Amniotic stem cell (primary cell): ENCODE data around the gene NIM1K.
"Not testable (repeated sequence)": the region's sequence is repeated elsewhere in the genome, so short reads cannot be mapped to it uniquely, and the experiment has no call there.

Experiments
- DNase-seq: peaks from one replicate; lab custom pipeline; 2025; lab: John Stamatoyannopoulos, UW

NIM1K gene

DNA sequence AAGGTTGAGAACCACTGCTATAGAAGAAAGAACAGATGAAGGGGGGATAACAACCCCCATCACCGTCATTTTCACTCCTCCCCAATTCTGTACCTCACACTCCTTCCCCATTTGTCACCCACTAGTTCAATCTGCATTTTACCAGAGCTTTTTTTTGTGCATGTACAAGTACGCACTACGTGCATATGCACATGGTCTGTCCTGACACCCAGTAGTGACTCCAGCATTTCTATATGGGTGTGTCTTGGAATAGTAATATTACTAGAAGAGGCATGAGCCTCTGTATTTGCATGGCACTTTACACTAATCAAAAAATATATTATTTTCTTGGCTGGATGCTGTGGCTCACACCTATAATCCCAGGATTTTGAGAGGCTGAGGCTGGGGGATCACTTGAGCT is 38.7 kb downstream of the NIM1K start:
- DNase-seq = no peak

DNA sequence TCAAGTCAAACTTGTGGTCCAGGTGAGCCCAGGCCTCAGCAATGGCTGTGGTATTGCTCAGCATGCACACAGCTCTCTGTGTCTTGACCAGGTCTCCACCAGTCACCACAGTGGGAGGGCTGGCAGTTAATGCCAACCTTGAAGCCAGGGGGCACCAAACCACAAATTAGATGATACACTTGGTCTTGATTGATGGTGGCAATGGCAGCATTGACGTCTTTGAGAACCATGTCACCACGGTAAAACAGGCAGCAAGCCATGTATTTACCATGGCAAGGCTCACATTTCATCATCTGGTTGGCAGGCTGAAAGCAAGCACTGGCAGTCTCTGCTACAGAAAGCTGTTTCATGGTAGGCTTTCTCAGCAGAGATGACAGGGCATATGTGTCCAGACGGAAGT is 40.0 kb downstream of the NIM1K start:
- DNase-seq = no peak

DNA sequence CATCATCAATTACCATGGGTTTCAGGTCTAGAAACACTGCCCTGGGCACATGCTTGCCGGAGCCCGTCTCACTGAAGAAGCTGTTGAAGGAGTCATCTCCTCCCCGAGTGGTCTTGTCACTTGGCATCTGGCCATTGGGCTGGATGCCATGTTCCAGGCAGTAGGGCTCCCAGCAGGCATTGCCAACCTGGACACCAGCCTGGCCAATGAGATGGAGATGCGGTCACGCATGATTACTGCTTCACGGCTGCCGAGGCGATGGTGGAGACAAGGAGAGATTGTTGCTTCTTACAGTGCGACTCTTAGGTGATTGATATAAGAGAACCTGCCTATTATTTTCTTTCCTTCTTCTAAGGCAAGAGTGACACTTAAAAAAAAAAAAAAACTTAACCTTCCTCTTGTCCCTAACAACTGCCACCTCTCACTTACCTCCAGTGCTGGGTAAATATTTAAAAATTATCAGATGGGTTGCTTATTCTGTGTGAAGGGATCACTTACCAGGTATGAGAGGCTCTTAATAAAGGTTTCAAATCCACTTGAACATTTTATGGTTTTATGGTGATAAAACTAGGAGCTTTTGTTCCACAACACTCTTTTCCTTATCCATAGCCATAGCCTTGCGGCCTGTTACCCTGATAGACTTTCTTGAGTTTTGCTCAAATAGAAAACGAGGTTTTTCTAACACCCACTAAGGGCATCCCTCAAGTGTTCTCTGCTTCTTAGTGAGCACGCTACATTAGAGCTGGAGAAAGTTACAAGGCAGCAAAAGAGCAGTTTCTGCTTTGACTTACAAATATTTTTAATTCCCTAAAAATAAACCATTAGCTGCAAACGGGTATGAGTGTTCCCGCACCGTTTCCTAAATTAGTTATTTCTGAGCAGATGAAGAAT is 41.2 kb downstream of the NIM1K start:
- DNase-seq = no peak

DNA sequence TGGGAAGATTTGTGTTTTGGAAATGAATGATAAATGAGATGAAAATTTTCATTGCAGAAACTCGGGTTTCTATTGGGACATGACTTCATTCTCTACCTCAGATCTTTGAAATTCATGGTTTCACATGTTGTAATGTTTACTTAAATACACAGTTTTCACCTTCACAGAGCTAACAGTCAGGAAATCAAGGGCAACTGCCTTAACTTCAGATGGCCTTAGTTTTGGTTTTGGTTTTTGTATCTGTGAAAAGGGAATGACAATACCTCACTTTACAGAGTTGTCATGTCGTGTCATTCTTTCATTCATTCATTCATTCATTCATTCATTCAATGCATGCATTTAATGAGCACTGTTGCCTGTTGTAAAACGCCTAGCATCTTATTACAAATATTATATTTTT is 41.9 kb downstream of the NIM1K start:
- no peak for DNase-seq

DNA sequence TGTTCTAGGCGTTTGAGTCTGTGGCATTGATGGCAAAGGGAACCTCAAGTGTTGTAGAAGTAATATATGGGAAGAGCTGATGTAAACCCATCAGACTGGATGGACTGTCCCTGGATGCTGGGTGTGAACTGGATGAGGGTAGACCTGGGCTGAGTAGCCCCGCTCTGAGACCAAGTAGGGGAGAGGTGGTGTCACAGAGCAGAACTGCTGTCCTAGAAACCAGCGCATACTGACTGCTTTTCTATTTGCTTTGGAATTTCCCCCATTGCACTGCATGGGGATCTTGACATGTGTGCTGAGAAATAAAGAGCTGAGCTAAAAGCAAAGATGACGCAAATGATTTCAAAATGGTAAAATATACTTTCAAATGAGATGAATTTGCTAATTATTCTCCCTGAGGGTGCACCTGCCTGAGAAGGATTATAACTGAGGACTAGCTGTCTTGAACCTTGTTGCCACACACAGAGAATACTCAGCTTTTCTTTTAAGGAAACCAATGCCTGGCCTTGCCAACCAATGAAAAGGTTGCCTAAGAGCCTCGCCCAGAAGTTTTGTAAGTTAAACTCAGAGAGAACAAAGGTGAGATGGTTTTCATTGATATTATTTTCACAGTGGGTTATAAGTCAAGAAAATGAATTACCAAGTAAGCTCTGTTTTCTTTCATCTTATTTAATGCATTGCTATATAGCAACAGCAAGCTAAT is 44.8 kb downstream of the NIM1K start:
- no peak for DNase-seq

DNA sequence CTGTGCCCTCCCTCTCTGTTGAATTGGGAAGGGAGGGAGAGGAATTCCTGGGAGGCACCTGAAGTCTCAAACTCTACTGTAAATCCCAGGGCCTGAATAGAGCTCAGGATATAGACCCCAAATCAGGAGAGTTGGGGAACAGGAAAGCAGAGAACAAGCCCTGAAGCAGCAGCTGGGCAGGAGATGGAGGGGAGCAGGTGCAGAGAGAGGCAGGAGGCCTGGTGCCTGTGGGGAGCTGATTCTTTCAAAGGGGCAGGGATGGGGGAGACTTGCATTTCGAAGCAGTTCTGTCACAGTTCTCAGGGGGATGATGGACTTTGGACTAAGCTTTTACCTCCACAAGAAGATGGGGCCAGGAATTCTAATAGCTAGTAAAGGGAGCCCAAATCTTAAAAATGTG is 50.2 kb downstream of the NIM1K start:
- DNase-seq = no peak

DNA sequence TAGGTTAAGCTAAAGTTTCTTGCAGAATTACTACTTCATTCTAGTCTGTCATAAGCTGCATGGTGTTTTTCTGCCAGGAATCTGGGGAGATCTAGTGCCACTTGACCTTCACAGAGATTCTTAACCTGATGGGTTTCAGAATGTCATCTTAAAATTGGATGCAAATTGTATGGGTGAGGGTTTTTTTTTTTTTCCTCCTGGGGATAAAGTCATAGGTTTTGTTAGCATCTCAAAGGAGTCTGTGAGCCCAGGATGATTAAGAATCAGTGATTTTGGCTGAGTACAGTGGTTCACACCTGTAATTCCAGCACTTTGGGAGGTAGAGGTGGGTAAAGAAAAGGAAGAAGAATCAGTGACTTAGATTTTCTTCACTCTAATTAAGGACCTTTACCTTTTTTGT is 51.2 kb downstream of the NIM1K start:
- DNase-seq = no peak

DNA sequence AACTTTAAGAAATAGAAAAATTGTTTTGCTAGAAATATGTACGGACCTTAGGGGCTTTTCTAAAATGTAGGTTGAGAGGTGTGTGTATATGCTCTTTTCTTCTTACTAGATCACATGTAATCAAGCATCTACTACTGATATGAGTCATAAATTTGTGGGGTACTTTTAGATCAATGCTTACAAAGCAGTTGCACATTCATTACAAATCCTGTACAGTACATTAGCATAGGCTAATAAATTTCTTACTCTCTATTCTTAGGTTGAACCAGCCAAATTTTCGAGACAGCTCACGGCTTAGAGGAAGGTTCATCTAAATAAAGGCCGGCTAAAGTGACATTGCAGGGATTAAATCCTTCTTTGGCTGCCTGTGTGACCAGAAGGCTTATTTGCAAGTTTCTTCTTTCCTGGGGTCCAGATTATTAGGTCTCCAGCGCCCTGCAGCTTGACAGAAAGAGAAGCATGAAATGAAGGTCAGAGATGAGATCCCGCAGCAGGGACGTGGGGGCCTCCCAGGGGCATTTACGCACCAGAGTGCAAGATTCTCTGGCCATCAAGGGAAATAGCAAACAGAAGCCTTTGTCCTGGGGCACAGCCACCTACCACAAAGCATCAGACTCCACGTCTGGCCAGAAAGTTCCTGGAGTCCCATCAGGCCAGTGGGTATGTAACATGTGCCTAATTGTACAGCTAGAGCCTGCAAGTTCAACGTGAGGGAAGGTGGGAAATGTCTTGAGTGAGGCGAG is 53.0 kb downstream of the NIM1K start:
- no peak for DNase-seq

DNA sequence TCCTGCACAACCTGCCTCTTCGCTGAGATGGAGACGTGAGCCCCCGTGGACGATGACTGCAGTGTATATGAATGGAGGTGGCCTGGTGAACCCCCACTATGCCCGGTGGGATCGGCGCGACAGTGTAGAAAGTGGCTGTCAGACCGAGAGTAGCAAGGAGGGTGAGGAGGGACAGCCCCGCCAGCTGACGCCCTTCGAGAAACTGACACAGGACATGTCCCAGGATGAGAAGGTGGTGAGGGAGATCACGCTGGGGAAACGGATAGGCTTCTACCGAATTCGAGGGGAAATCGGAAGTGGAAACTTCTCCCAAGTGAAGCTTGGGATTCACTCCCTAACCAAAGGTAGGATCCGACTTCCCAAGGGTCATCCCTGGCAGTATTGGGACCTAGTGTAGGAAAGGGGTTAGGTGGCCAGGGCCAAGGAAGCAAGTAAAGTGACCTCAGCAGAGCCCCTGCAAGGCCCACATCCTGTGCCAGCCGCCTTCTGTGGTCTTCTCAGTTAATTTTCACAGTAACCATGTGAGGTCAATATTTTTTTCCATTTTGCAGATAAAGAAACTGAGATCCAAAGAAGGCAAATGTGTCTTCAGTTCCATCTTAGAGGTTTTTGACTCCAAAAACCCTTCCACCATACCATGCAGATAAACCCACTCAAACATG is 53.8 kb downstream of the NIM1K start:
- no peak for DNase-seq

DNA sequence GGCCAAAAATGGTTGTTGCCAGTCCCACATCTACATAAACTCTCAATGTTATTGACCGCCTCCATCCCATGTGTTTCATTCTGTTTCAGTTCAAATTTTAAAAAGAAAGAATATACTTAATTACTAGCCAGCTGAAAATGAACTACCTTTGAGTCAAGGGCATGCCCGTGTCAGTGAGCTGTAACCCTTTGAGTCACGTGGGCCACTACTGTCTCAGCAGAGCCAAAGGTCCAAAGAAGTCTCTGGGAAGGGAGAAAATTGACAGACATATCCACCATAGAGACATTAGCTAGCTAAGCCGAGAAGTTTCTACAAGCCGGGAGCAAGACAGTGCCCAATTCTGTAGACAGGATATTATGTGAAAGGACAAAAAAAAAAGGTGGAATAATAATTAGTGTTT is 59.7 kb downstream of the NIM1K start:
- no peak for DNase-seq

DNA sequence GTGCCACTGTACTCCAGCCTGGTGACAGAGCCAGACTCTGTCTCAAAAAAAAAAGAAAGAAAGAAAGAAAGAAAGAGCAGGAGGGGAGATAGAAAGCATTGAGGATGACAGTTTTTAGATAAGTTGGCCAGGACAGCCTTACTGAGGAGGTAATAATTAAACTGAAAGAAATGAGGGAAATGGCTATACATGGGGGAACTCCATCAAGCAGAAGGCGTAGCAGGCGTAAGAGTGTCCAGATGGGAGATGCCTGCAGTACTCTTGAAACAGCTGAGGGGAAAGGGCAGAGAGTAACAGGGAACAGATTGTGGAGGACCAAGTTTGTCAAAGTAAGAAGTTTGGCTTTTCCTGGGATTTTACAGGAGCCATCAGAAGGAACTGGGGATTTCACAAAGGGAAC is 63.7 kb downstream of the NIM1K start:
- DNase-seq = no peak

DNA sequence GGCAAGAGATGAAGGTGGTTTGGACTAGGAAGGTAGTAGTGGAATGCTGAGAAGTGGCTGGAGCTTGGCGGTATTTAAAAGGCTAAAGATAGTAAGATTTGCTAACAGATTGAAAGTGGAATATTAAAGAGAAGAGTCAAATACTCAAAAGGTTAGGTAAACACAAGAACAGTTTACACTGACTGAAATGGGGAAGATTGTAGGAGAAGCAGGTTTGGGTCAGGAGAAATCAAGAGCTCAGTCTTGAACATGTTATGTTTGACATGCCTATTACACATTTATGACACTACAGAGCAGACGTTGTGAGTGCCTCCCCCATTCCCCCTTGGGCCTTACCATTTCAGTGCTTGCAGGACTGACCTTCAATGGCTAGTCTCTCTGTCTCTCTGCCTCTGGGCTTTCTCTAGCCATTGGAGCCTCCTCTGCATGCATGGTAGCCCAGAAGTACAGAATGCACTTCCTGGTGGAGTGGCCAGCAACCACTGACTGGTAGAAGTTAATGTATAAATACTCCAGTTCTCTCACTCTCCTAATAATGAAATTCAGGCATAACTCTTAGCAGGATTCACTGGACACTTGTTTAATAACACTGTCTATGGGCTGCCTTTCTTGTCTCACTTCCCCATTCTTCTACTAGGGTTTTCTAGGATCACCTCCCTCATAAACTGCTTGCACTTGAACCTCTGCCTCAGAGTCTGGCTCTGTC is 64.4 kb downstream of the NIM1K start:
- no peak for DNase-seq

DNA sequence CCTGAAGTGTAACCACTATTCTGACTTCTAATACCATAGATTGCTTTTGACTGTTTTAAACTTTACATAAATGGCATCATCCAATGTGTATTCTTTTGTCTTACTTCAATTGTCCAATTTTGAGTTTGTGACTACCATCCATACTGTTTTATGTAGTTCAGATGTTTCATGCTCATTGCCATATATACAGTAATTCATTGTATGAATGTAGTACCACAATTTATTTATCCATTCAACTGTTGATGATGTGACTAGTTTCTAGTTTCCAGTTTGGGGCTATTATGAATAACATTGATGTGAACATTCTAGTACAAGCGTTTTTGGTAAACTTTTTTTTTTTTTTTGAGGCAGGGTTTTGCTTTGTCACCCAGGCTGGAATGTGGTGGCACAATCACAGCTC is 66.1 kb downstream of the NIM1K start:
- DNase-seq = no peak

DNA sequence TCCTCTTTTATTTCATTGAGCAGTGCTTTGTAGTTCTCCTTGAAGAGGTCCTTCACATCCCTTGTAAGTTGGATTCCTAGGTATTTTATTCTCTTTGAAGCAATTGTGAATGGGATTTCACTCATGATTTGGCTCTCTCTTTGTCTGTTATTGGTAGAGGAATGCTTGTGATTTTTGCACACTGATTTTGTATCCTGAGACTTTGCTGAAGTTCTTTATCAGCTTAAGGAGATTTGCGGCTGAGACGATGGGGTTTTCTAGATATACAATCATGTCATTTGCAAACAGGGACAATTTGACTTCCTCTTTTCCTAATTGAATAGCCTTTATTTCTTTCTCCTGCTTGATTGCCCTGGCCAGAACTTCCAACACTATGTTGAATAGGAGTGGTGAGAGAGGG is 70.2 kb downstream of the NIM1K start:
- DNase-seq = not testable (repeated sequence)

DNA sequence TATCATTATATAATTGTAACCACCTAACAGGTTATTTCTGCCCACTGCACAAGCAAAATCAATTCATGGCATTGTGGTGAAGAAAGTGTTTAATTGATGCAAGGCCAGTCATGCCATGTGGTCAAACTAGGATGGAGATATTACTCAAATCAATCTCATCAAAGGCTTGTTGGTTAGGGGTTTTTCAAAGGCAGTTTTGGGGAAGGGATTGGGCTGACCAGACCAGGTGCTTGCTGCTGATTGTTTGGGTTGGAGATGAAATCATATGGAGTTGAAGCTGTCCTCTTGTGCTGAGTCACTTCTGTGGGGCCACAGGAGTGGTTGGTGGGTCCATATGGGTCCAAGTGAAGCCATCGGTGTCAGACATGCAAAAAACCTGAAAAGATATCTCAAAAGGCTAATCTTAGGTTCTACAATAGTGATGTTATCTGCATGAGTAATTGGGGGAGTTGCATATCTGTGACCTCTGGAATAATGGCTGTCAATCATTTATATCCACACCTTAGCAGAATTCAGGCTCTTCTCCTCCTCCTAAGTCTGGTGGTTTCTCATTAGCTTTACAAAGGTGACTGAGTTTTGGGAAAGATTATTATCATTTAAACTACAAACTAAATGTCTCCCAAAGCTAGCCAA is 76.3 kb downstream of the NIM1K start:
- DNase-seq = no peak

DNA sequence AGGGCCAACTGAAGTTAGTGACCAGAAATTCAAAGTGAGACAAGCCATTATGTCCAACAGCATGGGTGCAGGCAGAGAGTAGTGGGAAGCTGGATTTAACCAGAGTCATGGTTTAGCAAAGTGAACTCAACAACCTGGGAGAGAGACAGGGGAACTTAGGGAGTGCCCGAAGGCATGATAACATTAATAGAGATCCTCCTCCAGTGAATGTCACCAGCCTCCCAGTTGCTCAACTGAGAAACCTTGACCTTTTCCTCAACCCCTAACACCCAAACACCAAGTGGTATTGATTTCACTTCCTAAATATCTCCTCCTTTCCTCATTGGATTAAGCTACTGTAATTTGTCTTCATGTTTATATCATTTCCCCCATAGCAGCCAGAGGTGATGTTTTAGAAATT is 78.6 kb downstream of the NIM1K start:
- no peak for DNase-seq

DNA sequence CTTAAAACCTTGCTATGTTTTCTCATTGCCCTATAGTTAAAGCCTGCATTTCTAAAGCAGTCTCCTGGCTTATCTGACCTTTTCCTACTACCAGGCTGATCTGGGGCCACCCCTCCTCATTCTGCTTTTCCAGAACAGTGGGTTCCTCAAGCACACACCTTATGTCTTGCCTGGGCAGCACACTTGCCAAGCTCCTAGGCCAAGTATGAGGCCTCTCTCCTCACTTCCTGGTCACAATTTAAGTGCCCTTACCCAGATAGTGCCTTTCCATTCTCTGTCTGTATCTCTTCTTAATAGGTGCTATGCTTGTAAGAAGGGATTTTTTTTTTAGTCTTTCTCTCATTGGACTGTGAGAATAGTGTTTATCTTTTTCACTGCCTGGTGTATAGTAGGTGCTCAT is 81.5 kb downstream of the NIM1K start:
- no peak for DNase-seq

DNA sequence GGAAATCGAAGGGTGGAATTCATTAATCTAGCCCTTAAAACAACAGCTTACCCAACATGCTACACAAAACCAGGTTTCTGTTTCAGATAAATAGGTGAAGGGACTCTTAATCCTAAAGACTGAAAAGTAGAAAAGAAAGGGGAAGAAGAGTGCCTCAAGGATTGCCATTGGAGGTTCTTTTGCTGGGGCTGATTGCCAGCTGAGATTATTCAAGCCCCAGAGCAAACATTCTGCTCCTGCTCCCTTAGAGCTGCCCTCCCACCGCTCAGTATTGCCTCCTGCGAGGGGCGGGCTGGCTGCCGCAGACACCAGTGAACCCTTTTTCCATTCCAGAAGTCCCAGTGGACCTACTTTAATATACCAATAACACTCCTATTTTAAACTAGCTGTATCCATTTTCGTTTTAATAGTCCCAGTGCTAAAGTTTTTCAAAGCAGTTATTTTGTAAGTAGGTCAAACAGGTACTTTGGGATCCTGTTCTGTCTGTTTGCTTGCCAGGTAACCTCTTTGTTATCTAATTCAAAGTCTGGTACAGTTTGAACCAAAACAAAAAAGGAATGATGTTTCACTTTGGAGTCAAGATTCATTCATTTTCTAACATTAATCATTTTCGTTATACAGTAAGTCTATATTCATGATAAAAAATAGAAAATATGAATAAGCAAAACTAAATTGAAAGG is 82.5 kb downstream of the NIM1K start:
- no peak for DNase-seq

DNA sequence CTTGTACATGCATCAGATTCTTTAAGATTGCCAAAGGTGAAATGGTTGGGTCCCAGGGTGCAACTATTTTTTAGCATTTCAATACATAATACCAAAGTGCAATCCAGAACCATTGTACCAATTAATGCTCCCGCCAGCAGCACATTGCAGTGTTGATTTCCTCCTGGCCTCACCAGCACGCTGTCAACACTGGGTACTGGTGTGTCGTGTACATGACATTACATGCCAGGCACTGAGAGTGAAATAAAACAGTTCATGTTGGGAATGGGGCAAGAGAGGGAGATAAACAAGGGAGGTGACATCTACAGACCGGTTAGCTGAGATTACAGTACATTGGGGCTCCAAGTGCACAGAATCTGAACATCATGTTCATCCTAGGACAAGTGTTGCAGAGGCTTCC is 83.4 kb downstream of the NIM1K start:
- no peak for DNase-seq

DNA sequence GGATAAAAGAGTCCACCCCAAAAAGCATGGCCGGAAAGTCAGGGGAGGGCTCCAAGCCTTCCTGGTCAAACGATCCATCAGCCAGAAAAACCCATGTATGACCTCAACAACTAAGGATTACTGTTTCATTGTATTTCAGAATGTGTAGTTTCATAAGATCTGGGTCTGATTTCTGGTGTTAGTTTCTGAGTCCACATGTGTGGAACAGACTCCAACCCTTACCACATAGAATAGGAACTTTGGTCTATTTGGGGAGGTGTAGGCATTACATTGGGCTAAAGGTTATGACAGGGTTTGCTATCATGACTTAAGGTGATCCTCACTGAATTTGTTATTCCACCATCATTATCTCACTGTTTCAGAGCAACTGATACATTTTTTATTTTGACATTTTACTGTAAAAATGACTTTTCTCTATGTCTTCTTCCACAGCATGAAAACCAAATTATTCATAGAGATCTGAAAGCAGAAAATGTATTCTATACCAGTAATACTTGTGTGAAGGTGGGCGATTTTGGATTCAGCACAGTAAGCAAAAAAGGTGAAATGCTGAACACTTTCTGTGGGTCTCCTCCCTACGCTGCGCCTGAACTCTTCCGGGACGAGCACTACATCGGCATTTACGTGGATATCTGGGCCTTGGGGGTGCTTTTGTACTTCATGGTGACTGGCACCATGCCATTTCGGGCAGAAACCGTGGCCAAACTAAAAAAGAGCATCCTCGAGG is 87.7 kb downstream of the NIM1K start:
- DNase-seq = no peak
